ENCODE data around the gene INPP4B.
"Not testable (repeated sequence)": the region's sequence is repeated elsewhere in the genome, so short reads cannot be mapped to it uniquely, and the experiment has no call there.

INPP4B gene

GRCh38 chr4:142405695-142406498 is 440.2 kb downstream of the INPP4B start:
- no peak for DNase-seq (ENCODE audit: low read depth)
- H3K4me3 ChIP-seq (ENCODE audit: low read depth, low read length), result peak overlapping the region; percentile 55

- peak overlapping the region; percentile 55 for H3K4me3 ChIP-seq (ENCODE audit: low read depth, low read length)
- DNase-seq (ENCODE audit: low read depth), result no peak
Observed at GRCh38 chr4:142405021-142405694, 440.9 kb downstream of the INPP4B start.

GRCh38 chr4:142404191-142404611 is 441.9 kb downstream of the INPP4B start:
- DNase-seq (ENCODE audit: low read depth), result no peak
- H3K4me3 ChIP-seq (ENCODE audit: low read depth, low read length), result peak overlapping the region; percentile 55

GRCh38 chr4:142402900-142403299 is 443.2 kb downstream of the INPP4B start:
- no peak for DNase-seq (ENCODE audit: low read depth)
- H3K4me3 ChIP-seq (ENCODE audit: low read depth, low read length), result peak overlapping the region; percentile 8

- peak overlapping the region; percentile 8 for H3K4me3 ChIP-seq (ENCODE audit: low read depth, low read length)
- no peak for DNase-seq (ENCODE audit: low read depth)
Observed at GRCh38 chr4:142402156-142402555, 443.9 kb downstream of the INPP4B start.

- not testable (repeated sequence) for DNase-seq (ENCODE audit: low read depth); H3K4me3 ChIP-seq (ENCODE audit: low read depth, low read length)
Observed at GRCh38 chr4:142397364-142397991, 448.6 kb downstream of the INPP4B start.

GRCh38 chr4:142396279-142396678 is 449.8 kb downstream of the INPP4B start:
- DNase-seq (ENCODE audit: low read depth), result no peak
- H3K4me3 ChIP-seq (ENCODE audit: low read depth, low read length), result no peak overlapping the region

- no peak overlapping the region for H3K4me3 ChIP-seq (ENCODE audit: low read depth, low read length)
Observed at GRCh38 chr4:142393127-142393526, 453.0 kb downstream of the INPP4B start.

GRCh38 chr4:142386856-142387255 is 459.2 kb downstream of the INPP4B start:
- H3K4me3 ChIP-seq (ENCODE audit: low read depth, low read length), result no peak overlapping the region
- DNase-seq (ENCODE audit: low read depth), result no peak

More at GRCh38 chr4:142393127-142393526, 453.0 kb downstream of the INPP4B start:
- DNase-seq (ENCODE audit: low read depth), result no peak

GRCh38 chr4:142386449-142386848 is 459.7 kb downstream of the INPP4B start:
- H3K4me3 ChIP-seq (ENCODE audit: low read depth, low read length), result no peak overlapping the region
- DNase-seq (ENCODE audit: low read depth), result no peak

GRCh38 chr4:142383800-142384470 is 462.2 kb downstream of the INPP4B start:
- DNase-seq (ENCODE audit: low read depth), result no peak

GRCh38 chr4:142383354-142383753 is 462.7 kb downstream of the INPP4B start:
- no peak overlapping the region for H3K4me3 ChIP-seq (ENCODE audit: low read depth, low read length)
- no peak for DNase-seq (ENCODE audit: low read depth)

More at GRCh38 chr4:142383800-142384470, 462.2 kb downstream of the INPP4B start:
- H3K4me3 ChIP-seq (ENCODE audit: low read depth, low read length), result no peak overlapping the region

GRCh38 chr4:142380052-142380602 is 466.0 kb downstream of the INPP4B start:
- H3K4me3 ChIP-seq (ENCODE audit: low read depth, low read length), result no peak overlapping the region
- no peak for DNase-seq (ENCODE audit: low read depth)

GRCh38 chr4:142379277-142380051 is 466.6 kb downstream of the INPP4B start:
- no peak overlapping the region for H3K4me3 ChIP-seq (ENCODE audit: low read depth, low read length)
- peak; percentile 90 for DNase-seq (ENCODE audit: low read depth)

GRCh38 chr4:142378179-142378578 is 467.9 kb downstream of the INPP4B start:
- no peak overlapping the region for H3K4me3 ChIP-seq (ENCODE audit: low read depth, low read length)
- DNase-seq (ENCODE audit: low read depth), result no peak

- DNase-seq (ENCODE audit: low read depth), result no peak
- H3K4me3 ChIP-seq (ENCODE audit: low read depth, low read length), result no peak overlapping the region
Observed at GRCh38 chr4:142377342-142378091, 468.6 kb downstream of the INPP4B start.

- no peak for DNase-seq (ENCODE audit: low read depth)
- no peak overlapping the region for H3K4me3 ChIP-seq (ENCODE audit: low read depth, low read length)
Observed at GRCh38 chr4:142376204-142376603, 469.9 kb downstream of the INPP4B start.

- no peak for DNase-seq (ENCODE audit: low read depth)
- no peak overlapping the region for H3K4me3 ChIP-seq (ENCODE audit: low read depth, low read length)
Observed at GRCh38 chr4:142373610-142374009, 472.5 kb downstream of the INPP4B start.
